Suppressor macrophage treated with lipopolysaccharide for 4 hours (primary cell): ENCODE measurements around the gene GRHL1.

Source experiments
- DNase-seq: peaks from one replicate; pipeline ENCODE4 v3.0.0-alpha.2; 2020

Gene GRHL1

GRCh38 chr2:10043906-10044601, 92.6 kb downstream of the GRHL1 start:
- peak; percentile 98 for DNase-seq

- DNase-seq, result no peak
Measured at GRCh38 chr2:10045561-10046355, 94.3 kb downstream of the GRHL1 start.

- no peak for DNase-seq
Measured at GRCh38 chr2:10046931-10047330, 95.4 kb downstream of the GRHL1 start.

DNA sequence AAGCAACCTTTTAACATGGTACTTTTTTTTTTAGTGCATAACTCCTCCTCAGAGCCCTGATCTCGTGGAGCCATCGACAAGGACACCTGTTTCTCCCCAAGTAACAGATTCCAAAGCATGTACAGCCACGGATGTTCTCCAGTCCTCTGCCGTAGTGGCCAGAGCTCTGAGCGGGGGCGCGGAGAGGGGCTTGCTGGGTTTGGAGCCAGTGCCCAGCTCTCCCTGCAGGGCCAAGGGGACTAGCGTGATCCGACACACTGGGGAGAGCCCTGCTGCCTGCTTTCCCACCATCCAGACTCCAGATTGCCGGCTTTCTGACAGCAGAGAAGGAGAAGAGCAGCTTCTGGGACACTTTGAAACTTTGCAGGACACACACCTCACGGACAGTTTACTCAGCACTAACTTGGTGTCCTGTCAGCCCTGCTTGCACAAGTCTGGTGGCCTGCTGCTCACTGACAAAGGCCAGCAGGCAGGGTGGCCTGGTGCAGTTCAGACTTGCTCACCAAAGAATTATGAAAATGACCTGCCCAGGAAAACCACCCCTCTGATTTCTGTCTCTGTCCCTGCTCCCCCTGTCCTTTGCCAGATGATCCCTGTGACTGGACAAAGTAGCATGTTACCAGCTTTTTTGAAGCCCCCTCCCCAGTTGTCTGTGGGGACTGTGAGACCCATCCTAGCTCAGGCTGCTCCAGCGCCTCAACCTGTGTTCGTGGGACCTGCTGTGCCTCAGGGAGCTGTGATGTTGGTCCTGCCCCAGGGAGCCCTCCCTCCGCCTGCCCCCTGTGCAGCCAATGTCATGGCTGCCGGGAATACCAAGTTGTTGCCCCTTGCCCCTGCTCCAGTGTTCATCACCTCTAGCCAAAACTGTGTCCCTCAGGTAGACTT, 96.4 kb downstream of the GRHL1 start:
- no peak for DNase-seq

DNA sequence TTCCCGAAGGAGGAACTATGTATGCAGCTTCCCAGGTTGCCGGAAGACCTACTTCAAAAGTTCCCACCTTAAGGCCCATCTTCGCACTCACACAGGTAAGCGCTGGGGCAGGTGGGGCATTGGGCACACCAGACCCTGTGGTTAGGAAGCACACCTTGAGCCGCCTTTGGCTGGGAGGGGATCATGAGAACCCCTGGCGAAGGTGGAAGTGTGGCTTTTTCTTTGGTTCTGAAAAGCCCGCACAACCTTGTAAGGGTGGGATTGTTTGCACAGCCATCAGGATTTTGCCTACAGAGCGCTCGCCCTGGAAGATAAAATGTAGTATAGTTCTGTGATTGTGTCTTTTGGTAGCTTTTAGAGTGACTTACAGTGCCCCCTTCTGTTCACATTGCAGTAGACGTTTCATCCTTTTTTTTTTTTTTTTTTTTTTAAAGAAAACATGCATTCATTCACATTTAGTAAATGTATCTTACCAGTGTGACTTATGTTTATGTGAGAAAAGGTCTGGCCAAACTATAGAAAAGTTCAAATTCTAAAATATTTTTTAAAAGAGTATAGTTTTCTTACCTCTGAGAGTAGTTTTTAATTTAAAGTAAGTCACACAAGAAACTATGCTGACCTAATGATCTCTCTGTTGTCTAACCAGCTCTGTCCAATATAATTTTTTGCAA, 97.1 kb downstream of the GRHL1 start:
- DNase-seq, result peak; percentile 68
